Neuronal stem cell (in vitro differentiated cells): Measurements from ENCODE around the gene EPHA10.

ENCODE experiments used
- DNase-seq: peaks from one replicate; pipeline ENCODE4 v3.0.0-alpha.2; 2013; ENCODE audit warnings: low spot score
- H2AFZ ChIP-seq: one replicate; pipeline ENCODE4 v1.6.1; 2013; ENCODE audit warnings: mild to moderate bottlenecking, low read length, inconsistent platforms
- H2AK5ac ChIP-seq: 2 replicates; pipeline ENCODE4 v1.6.1; 2013; ENCODE audit warnings: low read depth, mild to moderate bottlenecking, inconsistent platforms, low read length, moderate library complexity, mixed read lengths
- H2BK120ac ChIP-seq: 2 replicates; pipeline ENCODE4 v1.6.1; 2013; ENCODE audit warnings: low read depth, mild to moderate bottlenecking, inconsistent platforms, low read length, moderate library complexity, mixed read lengths
- H2BK12ac ChIP-seq: one replicate; pipeline ENCODE4 v1.6.1; 2013; ENCODE audit warnings: low read length, inconsistent platforms
- H2BK15ac ChIP-seq: 2 replicates; pipeline ENCODE4 v1.6.1; 2013; ENCODE audit warnings: mild to moderate bottlenecking, low read length, inconsistent platforms, mixed read lengths
- H2BK5ac ChIP-seq: one replicate; pipeline ENCODE4 v1.6.1; 2013; ENCODE audit warnings: inconsistent platforms, mild to moderate bottlenecking, low read length, moderate library complexity
- H3K14ac ChIP-seq: one replicate; pipeline ENCODE4 v1.6.1; 2013; ENCODE audit warnings: low read length, inconsistent platforms
- H3K18ac ChIP-seq: 2 replicates; pipeline ENCODE4 v1.6.1; 2013; ENCODE audit warnings: low read length, inconsistent platforms
- H3K23ac ChIP-seq: 2 replicates; pipeline ENCODE4 v1.6.1; 2013; ENCODE audit warnings: low read depth, mild to moderate bottlenecking, mixed read lengths, low read length, inconsistent platforms; ENCODE audit not compliant: poor library complexity
- H3K27ac ChIP-seq: replicated peaks from 3 replicates; pipeline ENCODE4 v1.5.1; 2013; ENCODE audit warnings: low read length, inconsistent platforms
- H3K27me3 ChIP-seq, 3 experiments: 2 replicates each; pipeline ENCODE4 v1.6.1; 2013; ENCODE audit warnings: low read length in 3 of 3, mild to moderate bottlenecking in 2 of 3, inconsistent platforms in 1 of 3, low read depth in 1 of 3, mixed read lengths in 1 of 3, moderate library complexity in 1 of 3; ENCODE audit not compliant: control insufficient read depth in 3 of 3, insufficient read depth in 3 of 3
- H3K36me3 ChIP-seq, 2 donors: replicated peaks in 1 of 2; 2 replicates each; pipeline ENCODE4 v1.6.1; 2013; ENCODE audit warnings: low read length in 2 of 2; ENCODE audit not compliant: control insufficient read depth in 2 of 2, insufficient read depth in 2 of 2
- H3K4ac ChIP-seq: 2 replicates; pipeline ENCODE4 v1.6.1; 2013; ENCODE audit warnings: inconsistent platforms, mild to moderate bottlenecking, low read length, moderate library complexity
- H3K4me1 ChIP-seq, 2 donors: 1 replicate in 1 of 2; 2 replicates in 1 of 2; pipeline ENCODE4 v1.6.1; 2013; ENCODE audit warnings: low read length in 2 of 2, low read depth in 1 of 2; ENCODE audit not compliant: control insufficient read depth in 2 of 2, insufficient read depth in 1 of 2
- H3K4me2 ChIP-seq: one replicate; pipeline ENCODE4 v1.6.1; 2013; ENCODE audit warnings: mild to moderate bottlenecking, low read length, inconsistent platforms; ENCODE audit not compliant: insufficient read depth, poor library complexity, severe bottlenecking
- H3K4me3 ChIP-seq, 2 donors: 2 replicates each; pipeline ENCODE4 v1.5.1; 2013; ENCODE audit warnings: low read length in 2 of 2, mild to moderate bottlenecking in 2 of 2, inconsistent platforms in 1 of 2, moderate library complexity in 1 of 2
- H3K79me1 ChIP-seq: one replicate; pipeline ENCODE4 v1.6.1; 2013; ENCODE audit warnings: low read depth, mild to moderate bottlenecking, inconsistent platforms, low read length, moderate library complexity
- H3K9ac ChIP-seq: one replicate; pipeline ENCODE4 v1.6.1; 2013; ENCODE audit warnings: mild to moderate bottlenecking, low read depth, low read length, inconsistent platforms; ENCODE audit not compliant: poor library complexity
- H3K9me3 ChIP-seq, 2 donors: replicated peaks in 1 of 2; 2 replicates each; pipeline versions ENCODE3 to v1.6.1; 2013; ENCODE audit warnings: low read length in 2 of 2, mild to moderate bottlenecking in 2 of 2, inconsistent platforms in 1 of 2, low read depth in 1 of 2, mixed read lengths in 1 of 2, moderate library complexity in 1 of 2; ENCODE audit not compliant: control insufficient read depth in 2 of 2, insufficient read depth in 1 of 2
- H4K8ac ChIP-seq: one replicate; pipeline ENCODE4 v1.6.1; 2013; ENCODE audit warnings: low read depth, mild to moderate bottlenecking, inconsistent platforms, low read length, moderate library complexity
- H4K91ac ChIP-seq: one replicate; pipeline ENCODE4 v1.6.1; 2013; ENCODE audit warnings: low read length, low read depth, mild to moderate bottlenecking, inconsistent platforms; ENCODE audit not compliant: poor library complexity
- WGBS, 2 donors: extraction: QIAGEN DNeasy Blood & Tissue Kit; methylation state at CpG; one replicate each; pipeline ENCODE4 v1.1.7; 2013; ENCODE audit warnings: missing lambda C conversion rate in 2 of 2, mixed read lengths in 1 of 2; ENCODE audit not compliant: insufficient read length in 2 of 2, insufficient replicate concordance in 1 of 2; ENCODE audit errors: extremely low coverage in 2 of 2; 5-methylcytosine and 5-hydroxymethylcytosine counted together

EPHA10 gene

GRCh38 chr1:37755290-37755689 is 9.6 kb downstream of the EPHA10 start:
- Histone ChIP-seq H3K36me3 (no peaks in the 10 kb centered on the region), H3K9ac (no peak overlapping the region), H3K4ac (no peak overlapping the region), H3K4me2 (no peak overlapping the region), H2BK12ac (no peak overlapping the region), H3K79me1 (no peaks in the 10 kb centered on the region), H4K91ac (no peak overlapping the region), H3K4me3 (no peak overlapping the region), H4K8ac (no peak overlapping the region), H2AK5ac (no peak overlapping the region), H2BK120ac (no peak overlapping the region), H3K14ac (no peak overlapping the region), H3K23ac (no peak overlapping the region), H2AFZ (no peak overlapping the region), H3K27me3 (peaks cover 16 to 94% (median 77%) of the 10 kb centered on the region in 3 experiments), H3K9me3 (no peaks in the 10 kb centered on the region), H2BK15ac (no peak overlapping the region), H3K27ac (no peak overlapping the region), H3K18ac (no peak overlapping the region), H3K4me1 (peaks cover 0 to 2% of the 10 kb centered on the region in 2 donors), H2BK5ac (no peak overlapping the region)
- no CpG with 5 or more reads among the region's 1 CpG for WGBS, 2 donors
- DNase-seq, result no peak

DNA sequence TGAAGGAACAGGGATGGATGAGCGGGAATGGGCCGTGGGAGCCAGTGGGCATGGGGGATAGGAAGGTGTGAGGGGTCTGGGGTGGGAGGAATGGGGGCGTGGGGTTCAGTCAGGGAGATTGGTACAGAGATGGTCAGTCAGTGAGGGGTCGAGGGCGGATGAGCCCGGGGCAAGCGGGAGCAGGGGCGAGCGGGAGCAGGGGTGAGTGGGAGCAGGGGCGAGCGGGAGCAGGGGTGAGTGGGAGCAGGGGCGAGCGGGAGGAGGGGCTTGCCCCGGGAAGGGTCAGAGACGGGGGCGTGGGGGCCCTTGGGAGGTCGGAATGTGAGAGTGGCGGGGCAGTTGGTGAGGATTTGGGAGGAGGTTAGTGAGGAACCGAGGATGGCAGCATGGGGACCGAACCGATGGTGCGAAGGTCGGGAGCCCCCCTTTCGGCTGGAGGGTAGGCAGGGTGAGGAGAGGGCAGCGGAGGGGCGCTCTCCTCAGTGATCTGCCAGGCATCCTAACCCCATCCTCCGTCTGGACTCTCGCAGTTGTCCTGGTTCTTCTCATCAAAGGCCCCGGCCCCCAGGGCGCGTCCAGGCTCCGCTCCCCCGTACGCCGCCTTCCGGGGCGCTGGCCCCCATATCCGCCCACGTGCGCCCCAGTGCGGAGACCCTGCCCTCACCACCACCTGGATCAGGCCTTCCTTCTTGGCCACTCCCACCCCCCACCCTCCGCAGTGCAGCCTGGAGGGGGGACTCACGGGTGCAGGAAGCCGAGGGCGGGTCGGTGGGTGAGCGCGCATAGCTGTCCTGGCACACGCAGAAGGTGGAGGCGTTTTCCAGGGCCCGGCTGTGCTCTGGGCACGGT is 11.2 kb downstream of the EPHA10 start:
- H3K4me2 ChIP-seq, result no peak overlapping the region
- H3K9ac ChIP-seq, result peak overlapping the region; percentile 70
- H2BK5ac ChIP-seq, result no peak overlapping the region
- H3K9me3 ChIP-seq, result no peaks in the 10 kb centered on the region
- peaks cover 0 to 2% of the 10 kb centered on the region in 2 donors for H3K4me1 ChIP-seq
- H3K18ac ChIP-seq, result peak overlapping the region; percentile 64
- H3K23ac ChIP-seq, result peak overlapping the region; percentile 65
- peak overlapping the region in 1 of 2 donors; percentile 9 for H3K4me3 ChIP-seq
- H3K27me3 ChIP-seq, result peaks cover 16 to 87% (median 69%) of the 10 kb centered on the region in 3 experiments
- H3K27ac ChIP-seq, result no peak overlapping the region
- no peak overlapping the region for H4K91ac ChIP-seq
- no peak for DNase-seq
- H2BK12ac ChIP-seq, result peak overlapping the region; percentile 41
- H2AK5ac ChIP-seq, result peak overlapping the region; percentile 37
- no peak overlapping the region for H2BK15ac ChIP-seq
- no peak overlapping the region for H3K4ac ChIP-seq
- H3K36me3 ChIP-seq, result no peaks in the 10 kb centered on the region
- peak overlapping the region; percentile 38 for H3K14ac ChIP-seq
- no peaks in the 10 kb centered on the region for H3K79me1 ChIP-seq
- peak overlapping the region; percentile 86 for H2AFZ ChIP-seq
- WGBS, 2 donors, result no CpG with 5 or more reads among the region's 52 CpGs
- H4K8ac ChIP-seq, result peak overlapping the region; percentile 3
- no peak overlapping the region for H2BK120ac ChIP-seq

DNA sequence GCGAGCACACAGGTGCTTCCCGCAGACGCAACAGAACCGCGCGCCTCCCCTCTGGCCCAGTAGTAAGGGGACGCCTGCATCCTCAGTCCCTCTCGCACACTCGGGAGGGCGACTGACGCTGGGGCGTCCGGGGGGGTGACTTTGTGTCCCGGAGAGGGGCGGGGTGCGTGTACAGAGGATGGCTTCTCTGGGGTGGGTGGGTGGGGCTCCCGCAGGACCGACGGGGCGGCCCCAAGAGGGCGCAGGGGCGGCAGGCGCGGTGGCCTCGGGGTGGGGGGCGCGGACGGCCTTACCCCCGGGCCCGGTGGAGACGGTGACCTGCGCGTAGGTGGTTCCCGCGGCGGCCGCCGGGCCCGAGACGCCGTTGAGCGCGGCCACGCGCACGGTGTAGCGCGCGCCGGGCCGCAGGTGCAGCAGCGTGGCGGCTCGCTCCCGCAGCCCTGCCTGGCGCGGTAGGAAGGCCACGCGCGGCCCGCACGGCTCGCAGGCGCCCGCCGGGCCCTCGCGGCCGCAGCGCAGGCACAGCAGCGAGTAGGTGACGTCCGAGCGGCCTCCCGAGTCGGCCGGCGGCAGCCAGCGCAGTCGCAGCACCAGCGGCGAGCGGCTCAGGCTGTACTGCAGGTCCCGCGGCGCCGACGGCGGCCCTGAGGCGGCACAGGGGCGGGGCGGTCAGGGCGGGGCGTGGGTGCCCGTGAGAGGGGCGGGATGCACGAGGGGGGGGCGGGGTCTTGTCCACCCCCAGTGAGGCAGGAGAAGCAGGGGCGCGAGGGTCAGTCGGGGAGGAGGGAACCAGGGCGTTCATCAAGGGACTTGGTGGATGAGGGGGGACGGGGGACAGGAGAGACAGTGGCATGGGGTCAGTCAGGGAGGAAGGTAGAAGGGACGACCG is 12.1 kb downstream of the EPHA10 start:
- peak overlapping the region; percentile 40 to 89 for H3K4me3 ChIP-seq
- no peak overlapping the region for H2BK15ac ChIP-seq
- no peak for DNase-seq
- H2AK5ac ChIP-seq, result no peak overlapping the region
- H2BK12ac ChIP-seq, result no peak overlapping the region
- H3K9ac ChIP-seq, result peak overlapping the region; percentile 81
- H3K18ac ChIP-seq, result peak overlapping the region; percentile 64
- no CpG with 5 or more reads among the region's 105 CpGs for WGBS, 2 donors
- H3K4me1 ChIP-seq, result peaks cover 0 to 2% of the 10 kb centered on the region in 2 donors
- no peak overlapping the region for H3K27ac ChIP-seq
- no peak overlapping the region for H2BK5ac ChIP-seq
- H3K4me2 ChIP-seq, result peak overlapping the region; percentile 86
- no peaks in the 10 kb centered on the region for H3K79me1 ChIP-seq
- peak overlapping the region; percentile 86 for H2AFZ ChIP-seq
- no peaks in the 10 kb centered on the region for H3K9me3 ChIP-seq
- H4K8ac ChIP-seq, result no peak overlapping the region
- peaks cover 16 to 79% (median 61%) of the 10 kb centered on the region in 3 experiments for H3K27me3 ChIP-seq
- H3K4ac ChIP-seq, result no peak overlapping the region
- no peak overlapping the region for H4K91ac ChIP-seq
- no peaks in the 10 kb centered on the region for H3K36me3 ChIP-seq
- H3K14ac ChIP-seq, result peak overlapping the region; percentile 38
- H3K23ac ChIP-seq, result peak overlapping the region; percentile 73
- H2BK120ac ChIP-seq, result no peak overlapping the region

- no CpG with 5 or more reads among the region's 11 CpGs for WGBS, 2 donors
Observed at GRCh38 chr1:37752213-37752582, 12.7 kb downstream of the EPHA10 start.

More at GRCh38 chr1:37752213-37752582, 12.7 kb downstream of the EPHA10 start:
- Histone ChIP-seq H2BK5ac (no peak overlapping the region), H3K4ac (no peak overlapping the region), H3K4me2 (peak overlapping the region; percentile 86), H3K27ac (no peak overlapping the region), H3K79me1 (no peaks in the 10 kb centered on the region), H3K14ac (no peak overlapping the region), H3K4me3 (peak overlapping the region; percentile 20 to 54), H3K27me3 (peaks cover 16 to 74% (median 55%) of the 10 kb centered on the region in 3 experiments), H3K9ac (no peak overlapping the region), H2AFZ (peak overlapping the region; percentile 45), H3K18ac (peak overlapping the region; percentile 38), H2BK120ac (no peak overlapping the region), H4K91ac (no peak overlapping the region), H2AK5ac (no peak overlapping the region), H3K23ac (peak overlapping the region; percentile 73), H3K36me3 (no peaks in the 10 kb centered on the region), H2BK15ac (no peak overlapping the region), H3K9me3 (no peaks in the 10 kb centered on the region), H2BK12ac (no peak overlapping the region), H4K8ac (no peak overlapping the region), H3K4me1 (peaks cover 0 to 2% of the 10 kb centered on the region in 2 donors)
- no peak for DNase-seq
